Hepatocyte (in vitro differentiated cells): ENCODE measurements around the gene ULK1. TPM values are rescaled to one million over a fixed set of nuclear protein-coding genes. Genes with fewer than 3 reads are reported as not detected.

Source experiments
- DNase-seq: peaks from one replicate; pipeline ENCODE4 v3.0.0-alpha.2; 2016; ENCODE audit warnings: low spot score
- H2AFZ ChIP-seq: fragments of 200-600 bp; sonication (generic); 2 replicates; pipeline ENCODE4 v1.6.0; 2016; ENCODE audit warnings: antibody characterized with exemption, mild to moderate bottlenecking
- H3K27ac ChIP-seq: fragments of 200-600 bp; sonication (generic); 2 replicates; pipeline ENCODE4 v1.5.1; 2016; ENCODE audit warnings: mild to moderate bottlenecking
- H3K27me3 ChIP-seq: fragments of 200-600 bp; sonication (generic); 2 replicates; pipeline ENCODE4 v1.6.1; 2016
- H3K36me3 ChIP-seq: fragments of 200-600 bp; sonication (generic); replicated peaks from 2 replicates; pipeline ENCODE4 v1.5.1; 2016; ENCODE audit warnings: low read depth; ENCODE audit not compliant: insufficient read depth
- H3K4me1 ChIP-seq: fragments of 200-600 bp; sonication (generic); 2 replicates; pipeline ENCODE4 v1.5.1; 2016; ENCODE audit warnings: mild to moderate bottlenecking, moderate library complexity; ENCODE audit not compliant: insufficient read depth
- H3K4me2 ChIP-seq: fragments of 200-600 bp; sonication (generic); 2 replicates; pipeline ENCODE4 v1.6.0; 2016
- H3K4me3 ChIP-seq: fragments of 200-600 bp; sonication (generic); 2 replicates; pipeline ENCODE4 v1.5.1; 2016; ENCODE audit warnings: mild to moderate bottlenecking
- H3K79me2 ChIP-seq: fragments of 200-600 bp; sonication (generic); 2 replicates; pipeline ENCODE4 v1.6.0; 2017; ENCODE audit warnings: mild to moderate bottlenecking
- H3K9me2 ChIP-seq: fragments of 200-600 bp; sonication (generic); replicated peaks from 2 replicates; pipeline ENCODE4 v1.6.0; 2017; ENCODE audit warnings: mild to moderate bottlenecking; ENCODE audit not compliant: insufficient read depth
- H3K9me3 ChIP-seq: fragments of 200-600 bp; sonication (generic); 2 replicates; pipeline ENCODE4 v1.5.1; 2016; ENCODE audit warnings: low read depth, mild to moderate bottlenecking
- H4K20me1 ChIP-seq: fragments of 200-600 bp; sonication (generic); 2 replicates; pipeline ENCODE4 v1.6.0; 2016; ENCODE audit warnings: mild to moderate bottlenecking; ENCODE audit not compliant: insufficient read depth, poor library complexity, severe bottlenecking
- CTCF ChIP-seq: fragments of 200-600 bp; sonication (generic); IDR thresholded peaks from 2 replicates; pipeline ENCODE4 v1.5.1; 2016; ENCODE audit warnings: antibody characterized with exemption, mild to moderate bottlenecking; ENCODE audit not compliant: poor library complexity
- EZH2 ChIP-seq: fragments of 200-600 bp; sonication (generic); IDR thresholded peaks from 2 replicates; pipeline ENCODE4 v1.6.1; 2016; ENCODE audit warnings: antibody characterized with exemption, mild to moderate bottlenecking, borderline replicate concordance
- EZH2phosphoT487 ChIP-seq: fragments of 200-600 bp; sonication (generic); IDR thresholded peaks from one replicate; pipeline ENCODE4 v1.6.1; 2018; ENCODE audit warnings: antibody characterized with exemption, mild to moderate bottlenecking, low read depth, moderate library complexity; ENCODE audit not compliant: unreplicated experiment, severe bottlenecking
- WGBS: methylation state at CpG from one replicate; pipeline ENCODE4 v1.1.6; 2016; ENCODE audit warnings: low lambda C conversion rate; ENCODE audit errors: missing lambda C conversion rate; 5-methylcytosine and 5-hydroxymethylcytosine counted together
- polyA plus RNA-seq: library from polyadenylated mRNA; unstranded; fragments of >200 nt; fragmentation: Nextera tagmentation; extraction: Ambion mirVana; gene quantifications from 2 replicates; pipeline ENCODE4 v1.2.1, GENCODE V29; 2016
- total RNA-seq: library from RNA; depleted of rRNA; stranded (reverse); fragments of >200 nt; gene quantifications from 2 replicates; pipeline ENCODE4 v1.2.3, GENCODE V29; 2014

The ULK1 gene
- total and polyA plus RNA-seq, 2 experiments from 2014 or later: 9.4 to 11.0 TPM

- H3K27me3 ChIP-seq: no peaks in the 10 kb centered on the region
- H3K4me2 ChIP-seq: no peak overlapping the region
- no peaks in the 10 kb centered on the region for H3K9me3 ChIP-seq
- no peak for DNase-seq
- H3K27ac ChIP-seq: no peak overlapping the region
- no peak overlapping the region for H3K4me3 ChIP-seq
- TF ChIP-seq EZH2 (no peak), CTCF (no peak), EZH2phosphoT487 (no peak)
- WGBS: 96% methylated on average over 8 of the region's 8 CpGs
- no peaks in the 10 kb centered on the region for H3K4me1 ChIP-seq
- no peaks in the 10 kb centered on the region for H3K9me2 ChIP-seq
- no peaks in the 10 kb centered on the region for H3K36me3 ChIP-seq
- no peak overlapping the region for H2AFZ ChIP-seq
- peaks cover 17% of the 10 kb centered on the region for H3K79me2 ChIP-seq
- H4K20me1 ChIP-seq: no peaks in the 10 kb centered on the region
Observed at GRCh38 chr12:131933387-131933786, 39.0 kb downstream of the ULK1 start.

GRCh38 chr12:131934535-131934934 lies 40.1 kb downstream of the ULK1 start:
- H2AFZ ChIP-seq: no peak overlapping the region
- no peaks in the 10 kb centered on the region for H4K20me1 ChIP-seq
- H3K4me2 ChIP-seq: no peak overlapping the region
- no peaks in the 10 kb centered on the region for H3K4me1 ChIP-seq
- H3K9me2 ChIP-seq: no peaks in the 10 kb centered on the region
- no peak overlapping the region for H3K27ac ChIP-seq
- 95% methylated on average over 11 of the region's 11 CpGs for WGBS
- H3K9me3 ChIP-seq: no peaks in the 10 kb centered on the region
- H3K79me2 ChIP-seq: peaks cover 14% of the 10 kb centered on the region
- no peaks in the 10 kb centered on the region for H3K36me3 ChIP-seq
- DNase-seq: no peak
- no peaks in the 10 kb centered on the region for H3K27me3 ChIP-seq
- TF ChIP-seq CTCF (no peak), EZH2phosphoT487 (no peak), EZH2 (no peak)
- no peak overlapping the region for H3K4me3 ChIP-seq

GRCh38 chr12:131938082-131938481 lies 43.7 kb downstream of the ULK1 start:
- H3K4me2 ChIP-seq: no peak overlapping the region
- H3K27me3 ChIP-seq: no peaks in the 10 kb centered on the region
- WGBS: 82% methylated on average over 7 of the region's 7 CpGs
- no peak for TF ChIP-seq CTCF
- no peak for TF ChIP-seq EZH2
- no peak for TF ChIP-seq EZH2phosphoT487
- H3K9me2 ChIP-seq: no peaks in the 10 kb centered on the region
- H3K27ac ChIP-seq: no peak overlapping the region
- no peaks in the 10 kb centered on the region for H3K79me2 ChIP-seq
- no peak for DNase-seq
- no peak overlapping the region for H2AFZ ChIP-seq
- H3K9me3 ChIP-seq: no peaks in the 10 kb centered on the region
- H3K4me3 ChIP-seq: no peak overlapping the region
- H4K20me1 ChIP-seq: no peaks in the 10 kb centered on the region
- no peaks in the 10 kb centered on the region for H3K4me1 ChIP-seq
- no peaks in the 10 kb centered on the region for H3K36me3 ChIP-seq

GRCh38 chr12:131939007-131939406 lies 44.6 kb downstream of the ULK1 start:
- no peaks in the 10 kb centered on the region for H4K20me1 ChIP-seq
- H3K4me2 ChIP-seq: no peak overlapping the region
- DNase-seq: no peak
- 80% methylated on average over 16 of the region's 16 CpGs for WGBS
- H3K4me3 ChIP-seq: no peak overlapping the region
- H3K27ac ChIP-seq: no peak overlapping the region
- H3K27me3 ChIP-seq: no peaks in the 10 kb centered on the region
- no peak for TF ChIP-seq EZH2
- no peak for TF ChIP-seq EZH2phosphoT487
- H3K9me3 ChIP-seq: no peaks in the 10 kb centered on the region
- H3K36me3 ChIP-seq: no peaks in the 10 kb centered on the region
- no peaks in the 10 kb centered on the region for H3K9me2 ChIP-seq
- H2AFZ ChIP-seq: no peak overlapping the region
- H3K4me1 ChIP-seq: no peaks in the 10 kb centered on the region
- no peaks in the 10 kb centered on the region for H3K79me2 ChIP-seq
